SU-DHL-6 (cell line): ENCODE data around the gene CDCA7.

Source experiments
- H2AFZ ChIP-seq: fragments of 200-600 bp; sonication (generic); 2 replicates; pipeline ENCODE4 v1.6.1; 2014; ENCODE audit warnings: low read depth, mild to moderate bottlenecking, moderate library complexity, mixed read lengths, antibody characterized with exemption, low read length; ENCODE audit not compliant: severe bottlenecking
- H3F3A ChIP-seq: fragments of 200-600 bp; shearing (Covaris generic); 2 replicates; pipeline ENCODE4 v1.6.0; 2016; ENCODE audit warnings: antibody characterized with exemption, mild to moderate bottlenecking; ENCODE audit not compliant: insufficient read depth
- H3K27ac ChIP-seq: fragments of 200-600 bp; sonication (generic); 2 replicates; pipeline ENCODE4 v1.5.1; 2016; ENCODE audit warnings: low read depth, mild to moderate bottlenecking, low read length, moderate library complexity, mixed read lengths
- H3K27me3 ChIP-seq: fragments of 200-600 bp; sonication (generic), shearing (Covaris generic); 2 replicates; pipeline ENCODE4 v1.6.0; 2014; ENCODE audit warnings: mild to moderate bottlenecking, low read length
- H3K36me3 ChIP-seq: fragments of 200-600 bp; sonication (generic); 2 replicates; pipeline ENCODE4 v1.6.1; 2014; ENCODE audit warnings: mild to moderate bottlenecking, low read length, mixed read lengths
- H3K4me2 ChIP-seq: fragments of 300-600, 200-600 bp; shearing (Covaris generic), sonication (generic); 2 replicates; pipeline ENCODE4 v1.6.0; 2014; ENCODE audit warnings: low read length, low read depth, mild to moderate bottlenecking; ENCODE audit not compliant: poor library complexity, severe bottlenecking
- H3K4me3 ChIP-seq: fragments of 200-600 bp; sonication (generic); 2 replicates; pipeline ENCODE4 v1.5.1; 2014; ENCODE audit warnings: antibody characterized with exemption, low read length, mild to moderate bottlenecking, mixed read lengths; ENCODE audit not compliant: insufficient read depth, poor library complexity, severe bottlenecking
- H3K79me2 ChIP-seq: fragments of 200-600 bp; sonication (generic); 2 replicates; pipeline ENCODE4 v1.6.1; 2014; ENCODE audit warnings: mild to moderate bottlenecking, low read length, moderate library complexity; ENCODE audit not compliant: insufficient read depth
- H3K9ac ChIP-seq: fragments of 200-600 bp; sonication (generic); 2 replicates; pipeline ENCODE4 v1.7.0; 2014; ENCODE audit warnings: mild to moderate bottlenecking, low read length
- H3K9me2 ChIP-seq: fragments of 200-600 bp; sonication (generic); replicated peaks from 2 replicates; pipeline ENCODE4 v1.6.1; 2014; ENCODE audit warnings: low read length; ENCODE audit not compliant: insufficient read depth
- H3K9me3 ChIP-seq: fragments of 200-600 bp; sonication (generic); 2 replicates; pipeline ENCODE4 v1.6.1; 2014; ENCODE audit warnings: low read length, mixed read lengths; ENCODE audit not compliant: insufficient read depth
- H4K20me1 ChIP-seq: fragments of 200-600 bp; sonication (generic); 2 replicates; pipeline ENCODE4 v1.6.1; 2014; ENCODE audit warnings: low read depth, mild to moderate bottlenecking, antibody characterized with exemption, low read length, moderate library complexity, mixed read lengths
- EZH2phosphoT487 ChIP-seq: fragments of 200-600 bp; sonication (generic), shearing (Covaris generic); conservative IDR thresholded peaks from 2 replicates; pipeline ENCODE4 v1.6.1; 2018; ENCODE audit warnings: mild to moderate bottlenecking, antibody characterized with exemption, low read length, moderate library complexity, mixed read lengths
- TF ChIP-seq, protein P1 (sequence below): fragments of 200-600 bp; sonication (generic); IDR thresholded peaks from one replicate; pipeline ENCODE4 v1.5.1; 2017; ENCODE audit warnings: antibody characterized with exemption, mild to moderate bottlenecking, low read length, moderate library complexity; ENCODE audit not compliant: insufficient read depth, poor library complexity, severe bottlenecking

Gene CDCA7

DNA sequence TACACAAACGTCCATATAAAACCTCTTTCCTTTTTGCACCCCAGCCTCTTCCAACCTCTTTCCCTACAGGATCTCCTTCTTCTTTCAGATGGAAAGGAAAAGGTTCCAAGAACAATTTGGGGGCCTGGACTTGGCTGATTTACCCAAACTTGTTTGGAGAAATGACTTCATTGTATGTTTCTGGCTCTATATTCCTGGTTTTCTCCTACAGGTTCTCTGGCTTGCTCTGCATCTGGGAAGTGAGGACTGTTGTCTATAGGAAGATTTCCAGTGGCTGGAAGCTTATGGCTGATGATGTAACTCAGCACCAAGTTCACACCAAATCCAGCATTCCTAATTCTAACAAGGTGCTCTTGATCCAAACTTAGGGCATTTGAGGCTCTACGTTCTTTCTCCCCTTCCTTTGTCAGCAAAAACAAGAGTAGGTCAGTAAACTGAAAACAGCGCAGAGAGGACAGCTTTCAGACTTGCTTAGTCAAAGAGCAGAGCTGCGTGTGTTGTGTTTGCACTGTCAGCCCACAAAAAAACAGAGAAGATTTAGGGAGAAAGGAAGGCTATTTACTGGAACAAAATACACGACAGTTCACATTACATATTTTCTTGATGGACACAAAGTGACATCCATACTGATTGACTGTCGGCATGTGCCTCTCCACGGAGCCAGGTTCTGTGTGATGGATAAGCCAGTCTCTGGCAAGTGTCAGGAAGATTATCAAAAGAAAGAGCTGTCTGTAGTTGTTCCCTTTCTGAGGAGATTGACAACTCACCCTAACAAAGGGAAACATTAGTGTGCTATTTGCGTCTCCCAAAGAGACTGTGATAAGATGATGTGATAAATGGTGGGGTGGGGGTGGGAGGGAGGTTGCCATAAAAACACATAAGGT is 39.7 kb downstream of the CDCA7 start:
- Histone ChIP-seq H3K9me2 (no peaks in the 10 kb centered on the region), H3K27ac (no peak overlapping the region)
- no peak for TF ChIP-seq EZH2phosphoT487
- TF ChIP-seq, protein P1, sequence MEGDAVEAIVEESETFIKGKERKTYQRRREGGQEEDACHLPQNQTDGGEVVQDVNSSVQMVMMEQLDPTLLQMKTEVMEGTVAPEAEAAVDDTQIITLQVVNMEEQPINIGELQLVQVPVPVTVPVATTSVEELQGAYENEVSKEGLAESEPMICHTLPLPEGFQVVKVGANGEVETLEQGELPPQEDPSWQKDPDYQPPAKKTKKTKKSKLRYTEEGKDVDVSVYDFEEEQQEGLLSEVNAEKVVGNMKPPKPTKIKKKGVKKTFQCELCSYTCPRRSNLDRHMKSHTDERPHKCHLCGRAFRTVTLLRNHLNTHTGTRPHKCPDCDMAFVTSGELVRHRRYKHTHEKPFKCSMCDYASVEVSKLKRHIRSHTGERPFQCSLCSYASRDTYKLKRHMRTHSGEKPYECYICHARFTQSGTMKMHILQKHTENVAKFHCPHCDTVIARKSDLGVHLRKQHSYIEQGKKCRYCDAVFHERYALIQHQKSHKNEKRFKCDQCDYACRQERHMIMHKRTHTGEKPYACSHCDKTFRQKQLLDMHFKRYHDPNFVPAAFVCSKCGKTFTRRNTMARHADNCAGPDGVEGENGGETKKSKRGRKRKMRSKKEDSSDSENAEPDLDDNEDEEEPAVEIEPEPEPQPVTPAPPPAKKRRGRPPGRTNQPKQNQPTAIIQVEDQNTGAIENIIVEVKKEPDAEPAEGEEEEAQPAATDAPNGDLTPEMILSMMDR: no peak

GRCh38 chr2:173395567-173396351 is 41.1 kb downstream of the CDCA7 start:
- no peak overlapping the region for H3K4me2 ChIP-seq
- H3F3A ChIP-seq: no peaks in the 10 kb centered on the region
- H3K9me3 ChIP-seq: no peaks in the 10 kb centered on the region
- H3K27ac ChIP-seq: no peak overlapping the region
- no peak overlapping the region for H3K4me3 ChIP-seq
- TF ChIP-seq, protein P1: no peak
- TF ChIP-seq EZH2phosphoT487: no peak
- no peaks in the 10 kb centered on the region for H3K9me2 ChIP-seq
- H2AFZ ChIP-seq: no peak overlapping the region
- no peaks in the 10 kb centered on the region for H4K20me1 ChIP-seq
- H3K27me3 ChIP-seq: no peaks in the 10 kb centered on the region
- no peak overlapping the region for H3K9ac ChIP-seq
- H3K79me2 ChIP-seq: no peaks in the 10 kb centered on the region
- H3K36me3 ChIP-seq: no peaks in the 10 kb centered on the region

More for the DNA sequence above, 39.7 kb downstream of the CDCA7 start:
- H3K4me2 ChIP-seq: no peak overlapping the region
- no peak overlapping the region for H2AFZ ChIP-seq
- H3K9ac ChIP-seq: no peak overlapping the region
- H3F3A ChIP-seq: no peaks in the 10 kb centered on the region
- no peak overlapping the region for H3K4me3 ChIP-seq
- no peaks in the 10 kb centered on the region; the same call in 1 of the 2 replicates for H4K20me1 ChIP-seq
- no peaks in the 10 kb centered on the region for H3K27me3 ChIP-seq
- no peaks in the 10 kb centered on the region for H3K36me3 ChIP-seq
- H3K9me3 ChIP-seq: no peaks in the 10 kb centered on the region
- H3K79me2 ChIP-seq: no peaks in the 10 kb centered on the region

GRCh38 chr2:173397539-173397938 is 42.9 kb downstream of the CDCA7 start:
- Histone ChIP-seq H3F3A (no peaks in the 10 kb centered on the region), H3K9ac (no peak overlapping the region), H3K4me2 (no peak overlapping the region), H3K27me3 (no peaks in the 10 kb centered on the region), H3K79me2 (no peaks in the 10 kb centered on the region), H2AFZ (no peak overlapping the region), H3K4me3 (no peak overlapping the region), H3K27ac (no peak overlapping the region), H3K9me3 (no peaks in the 10 kb centered on the region), H4K20me1 (no peaks in the 10 kb centered on the region), H3K36me3 (no peaks in the 10 kb centered on the region), H3K9me2 (no peaks in the 10 kb centered on the region)
- TF ChIP-seq, protein P1: no peak
- TF ChIP-seq EZH2phosphoT487: no peak
